NCI-H446 (cell line): Measurements from ENCODE around the gene ABCA2.
A peak's percentile ranks its signal among the peaks of the same experiment; 100 is the strongest.

ENCODE experiments used
- DNase-seq, 2 experiments: peaks; one replicate each; lab custom pipeline; 2025; lab: John Stamatoyannopoulos, UW

ABCA2 gene

GRCh38 chr9:136997830-136998234 lies 30.2 kb downstream of the ABCA2 start:
- no peak for DNase-seq

GRCh38 chr9:136997371-136997770 lies 30.7 kb downstream of the ABCA2 start:
- no peak for DNase-seq

- DNase-seq, result no peak
Measured at GRCh38 chr9:136996361-136997292, 31.4 kb downstream of the ABCA2 start, which contains the start of gene CLIC3. Gene CLIC3, minus strand, starts transcription at chr9:136996568. Its CDS starts 25 bp downstream, at chr9:136996543.

- peak in 1 of 2 experiments; percentile 30 for DNase-seq
Measured at GRCh38 chr9:136995772-136996311, 32.2 kb downstream of the ABCA2 start.

- no peak for DNase-seq
Measured at GRCh38 chr9:136995362-136995761, 32.7 kb downstream of the ABCA2 start.

- no peak for DNase-seq
Measured at GRCh38 chr9:136994888-136995230, 33.2 kb downstream of the ABCA2 start.

- DNase-seq, result no peak
Measured at GRCh38 chr9:136994180-136994887, 33.7 kb downstream of the ABCA2 start.

- DNase-seq, result no peak
Measured at GRCh38 chr9:136992819-136993369, 35.1 kb downstream of the ABCA2 start.

- peak; percentile 20 to 80 for DNase-seq
Measured at GRCh38 chr9:136991993-136992818, 35.8 kb downstream of the ABCA2 start, which contains the start of gene PAXX. Gene PAXX, plus strand, starts transcription at chr9:136992422. Its CDS starts 22 bp downstream, at chr9:136992444.

- no peak for DNase-seq
Measured at GRCh38 chr9:136990242-136990911, 37.7 kb downstream of the ABCA2 start.

- no peak for DNase-seq
Measured at GRCh38 chr9:136988872-136989271, 39.2 kb downstream of the ABCA2 start.

GRCh38 chr9:136985853-136986252 lies 42.2 kb downstream of the ABCA2 start:
- DNase-seq, result no peak

- DNase-seq, result no peak
Measured at GRCh38 chr9:136985027-136985602, 42.9 kb downstream of the ABCA2 start.

- no peak for DNase-seq
Measured at GRCh38 chr9:136984464-136985026, 43.5 kb downstream of the ABCA2 start.

- DNase-seq, result no peak
Measured at GRCh38 chr9:136983656-136984314, 44.3 kb downstream of the ABCA2 start.

GRCh38 chr9:136983167-136983566 lies 44.9 kb downstream of the ABCA2 start:
- DNase-seq, result no peak

- no peak for DNase-seq
Measured at GRCh38 chr9:136982232-136983051, 45.6 kb downstream of the ABCA2 start, which contains the start of gene LCNL1. Gene LCNL1, plus strand, starts transcription at chr9:136982993. Its CDS starts 594 bp downstream, at chr9:136983587.

GRCh38 chr9:136981588-136982231 lies 46.3 kb downstream of the ABCA2 start:
- no peak for DNase-seq
